GM19025 (cell line): Measurements from ENCODE around the gene NCAN.
"Not testable (repeated sequence)": the region's sequence is repeated elsewhere in the genome, so short reads cannot be mapped to it uniquely, and the experiment has no call there.

ENCODE experiments used
- ATAC-seq: cut with Tn5 transposase; IDR thresholded peaks from one replicate; pipeline ENCODE4 v1.9.1; 2021; ENCODE audit warnings: mild to moderate bottlenecking, low read depth, moderate library complexity; ENCODE audit not compliant: unreplicated experiment

The NCAN gene

GRCh38 chr19:19192910-19193423, 18.8 kb upstream of the NCAN start:
- ATAC-seq, result no peak

DNA sequence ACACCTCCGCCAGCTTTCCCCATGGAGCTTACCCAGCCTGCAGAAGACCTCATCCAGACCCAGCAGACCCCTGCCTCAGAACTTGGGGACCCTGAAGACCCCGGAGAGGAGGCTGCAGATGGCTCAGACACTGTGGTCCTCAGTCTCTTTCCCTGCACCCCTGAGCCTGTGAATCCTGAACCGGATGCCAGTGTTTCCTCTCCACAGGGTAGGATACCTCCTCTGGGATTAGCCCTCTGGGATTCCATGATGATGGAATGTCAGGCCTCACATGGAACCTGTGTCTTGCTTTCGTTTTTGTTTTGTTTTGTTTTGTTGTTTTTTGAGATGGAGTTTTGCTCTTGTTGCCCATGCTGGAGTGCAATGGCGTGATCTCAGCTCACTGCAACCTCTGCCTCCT, 17.8 kb upstream of the NCAN start:
- no peak for ATAC-seq

- ATAC-seq, result no peak
These were observed 9.8 kb upstream of the NCAN start for GRCh38 chr19:19201697-19202630.

- ATAC-seq, result no peak
These were observed 9.1 kb upstream of the NCAN start for GRCh38 chr19:19202707-19203011.

- ATAC-seq, result peak; percentile 74
These were observed 8.5 kb upstream of the NCAN start, which contains the start of gene NR2C2AP for GRCh38 chr19:19203012-19203856. NR2C2AP (minus strand) TSS chr19:19203414; CDS start chr19:19203060, 354 bp downstream.

DNA sequence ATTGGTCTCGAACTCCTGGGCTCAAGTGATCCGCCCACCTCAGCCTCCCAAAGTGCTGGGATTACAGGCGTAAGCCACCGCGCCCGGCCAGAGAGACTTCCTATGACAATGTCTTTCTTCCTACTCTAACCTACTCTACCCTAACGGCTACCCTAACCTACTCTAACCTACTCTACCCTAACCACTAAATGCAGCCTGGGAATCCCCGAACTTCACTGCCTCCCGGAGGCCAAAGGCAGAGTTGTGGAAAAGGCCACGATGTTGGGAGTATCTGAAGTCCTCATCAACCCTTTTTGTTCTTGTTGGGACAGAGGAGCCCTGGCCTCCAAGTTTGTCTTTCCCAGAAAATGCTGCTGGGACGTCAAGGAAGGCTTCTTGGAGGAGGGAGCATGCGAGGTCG, 7.6 kb upstream of the NCAN start:
- ATAC-seq, result no peak

- no peak for ATAC-seq
These were observed 6.0 kb upstream of the NCAN start for GRCh38 chr19:19205416-19206410.

DNA sequence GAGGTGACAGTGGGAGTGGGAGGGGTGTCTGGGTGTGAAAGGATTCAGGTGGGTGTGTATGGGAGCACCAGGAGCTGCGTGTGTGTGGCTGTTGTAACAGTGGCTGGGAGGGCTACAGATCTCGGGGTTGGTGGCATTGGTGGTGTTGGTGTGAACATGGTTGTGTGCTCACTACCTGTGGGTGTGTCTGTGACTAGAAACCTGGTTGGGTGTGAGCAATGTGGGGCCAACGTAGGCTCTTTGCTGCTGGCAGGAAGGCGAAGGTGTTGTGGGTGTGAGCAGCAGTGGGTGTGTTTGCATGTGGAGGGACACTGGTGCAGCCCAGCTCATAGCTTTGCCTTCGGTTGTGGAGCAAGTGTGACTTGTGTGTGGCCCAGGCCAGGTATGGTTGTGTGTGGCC, 4.8 kb upstream of the NCAN start:
- ATAC-seq, result no peak

DNA sequence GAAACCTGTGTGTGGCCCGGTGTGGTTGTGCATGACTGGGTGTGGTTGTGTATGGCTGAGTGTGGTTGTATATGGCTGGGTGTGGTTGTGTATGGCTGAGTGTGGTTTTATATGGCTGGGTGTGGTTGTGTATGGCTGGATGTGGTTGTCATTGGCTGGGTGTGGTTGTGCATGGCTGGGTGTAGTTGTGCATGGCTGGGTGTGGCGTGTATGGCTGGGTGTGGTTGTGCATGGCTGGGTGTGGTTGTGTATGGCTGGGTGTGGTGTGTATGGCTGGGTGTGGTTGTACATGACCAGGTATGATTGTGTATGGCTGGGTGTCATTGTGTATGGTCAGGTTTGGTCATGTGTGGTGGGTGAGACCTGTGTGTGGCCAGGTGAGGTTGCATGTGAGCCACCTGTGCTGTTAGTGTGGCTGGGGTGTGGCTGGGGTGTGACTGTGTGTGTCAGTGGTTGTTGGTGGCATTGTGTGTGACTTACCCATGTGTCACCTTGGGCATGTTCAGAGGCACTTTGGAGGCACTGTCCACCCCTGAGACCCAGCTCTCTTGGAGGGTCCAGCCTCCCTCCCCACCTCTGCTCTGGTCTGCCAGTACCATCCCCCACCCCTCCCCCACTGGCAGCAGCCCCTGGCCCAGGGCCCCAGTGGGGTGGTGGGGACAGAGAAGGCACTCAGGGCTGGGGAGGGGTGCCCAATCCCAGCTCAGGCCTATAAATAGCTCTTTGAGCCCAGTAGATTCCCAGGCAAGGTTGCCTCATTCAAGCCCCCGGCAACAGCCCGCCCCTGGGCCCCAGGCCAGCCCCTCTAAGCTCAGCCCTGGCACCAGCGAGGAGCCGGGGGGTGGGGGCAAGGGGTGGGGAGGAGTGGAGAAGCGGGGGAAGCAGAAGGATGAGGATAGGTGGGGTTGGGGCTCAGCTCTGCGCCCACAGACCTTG, 3.9 kb upstream of the NCAN start:
- ATAC-seq, result no peak

GRCh38 chr19:19209372-19209771, 2.4 kb upstream of the NCAN start:
- ATAC-seq, result no peak

DNA sequence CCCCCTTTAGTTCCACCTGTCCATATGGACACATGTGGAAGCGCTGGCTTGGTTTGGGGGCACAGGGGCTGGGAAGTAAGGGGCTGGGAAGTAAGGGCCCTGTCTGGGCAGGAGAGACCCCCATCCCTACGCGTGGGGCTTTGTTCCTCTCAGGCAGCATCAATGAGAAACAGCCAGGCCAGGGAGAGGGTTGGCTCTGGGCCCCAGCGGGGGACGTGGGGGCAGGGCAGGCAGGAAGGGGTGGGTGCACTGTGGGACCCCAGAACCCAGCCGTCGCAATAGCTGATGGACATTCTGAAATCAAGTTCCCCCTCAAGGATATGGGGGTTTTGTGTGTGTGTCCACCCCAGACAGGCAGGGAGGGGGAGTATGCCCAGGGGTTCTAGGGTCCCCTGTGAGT, 1.2 kb downstream of the NCAN start:
- no peak for ATAC-seq

- no peak for ATAC-seq
These were observed 1.8 kb downstream of the NCAN start for GRCh38 chr19:19213426-19214158.

- no peak for ATAC-seq
These were observed 2.4 kb downstream of the NCAN start for GRCh38 chr19:19214159-19214490.

DNA sequence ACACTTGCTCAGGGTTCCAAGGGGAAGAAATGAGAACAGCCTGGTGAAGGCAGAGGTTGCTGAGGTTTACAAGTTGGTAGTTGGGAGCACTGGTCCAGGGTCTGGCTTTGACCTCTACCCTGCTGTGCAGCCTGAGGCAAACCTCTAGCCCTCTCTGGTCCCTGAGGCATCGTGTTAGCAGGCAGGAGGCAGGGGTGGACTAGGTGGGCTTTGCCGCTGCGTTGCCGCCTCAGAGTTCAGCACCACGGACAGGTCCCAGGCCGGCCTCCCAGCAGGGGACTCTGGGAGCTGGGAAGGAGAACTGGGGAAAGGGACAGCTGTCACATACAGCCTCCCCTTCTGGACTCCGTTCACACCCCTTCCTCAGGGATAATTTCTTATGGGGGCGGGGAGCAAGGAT, 3.1 kb downstream of the NCAN start:
- ATAC-seq, result no peak

- no peak for ATAC-seq
These were observed 4.0 kb downstream of the NCAN start for GRCh38 chr19:19215792-19216191.

GRCh38 chr19:19217099-19217498, 5.3 kb downstream of the NCAN start:
- no peak for ATAC-seq

- ATAC-seq, result no peak
These were observed 7.2 kb downstream of the NCAN start for GRCh38 chr19:19218911-19219310.

DNA sequence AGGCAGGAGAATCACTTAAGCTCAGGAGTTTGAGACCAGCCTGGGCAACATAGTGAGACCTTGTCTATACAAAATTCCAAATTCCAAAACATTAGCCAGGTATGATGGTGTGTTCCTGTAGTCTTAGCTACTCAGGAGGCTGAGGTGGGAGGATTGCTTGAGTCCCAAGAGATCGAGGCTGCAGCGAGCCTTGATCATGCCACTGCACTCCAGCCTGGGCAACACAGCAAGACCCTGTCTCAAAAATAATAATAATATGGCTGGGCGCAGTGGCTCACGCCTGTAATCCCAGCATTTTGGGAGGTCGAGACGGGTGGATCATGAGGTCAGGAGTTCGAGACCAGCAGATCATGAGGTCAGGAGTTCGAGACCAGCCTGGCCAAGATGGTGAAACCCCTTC, 9.2 kb downstream of the NCAN start:
- ATAC-seq, result not testable (repeated sequence)

- no peak for ATAC-seq
These were observed 11.3 kb downstream of the NCAN start for GRCh38 chr19:19223060-19223459.
